ENCODE data around the gene TBX1. TPM values are rescaled to one million over a fixed set of nuclear protein-coding genes. Genes with fewer than 3 reads are reported as not detected.

TBX1 gene
- total RNA-seq, 1 donor from 2014 or later: 0.56 TPM

GRCh38 chr22:19749876-19750275, 10.7 kb upstream of the TBX1 start:
- H3K4me3 Mint-ChIP-seq (ENCODE audit: unreplicated experiment): no peak overlapping the region
- TF ChIP-seq CTCF (IDR thresholded peaks at IDR 0.05; ENCODE audit: unreplicated experiment): no peak
- H3K9me3 Mint-ChIP-seq (ENCODE audit: unreplicated experiment): no peaks in the 10 kb centered on the region
- H3K27ac Mint-ChIP-seq (ENCODE audit: unreplicated experiment): no peak overlapping the region
- DNase-seq (ENCODE audit: low spot score): no peak
- peaks cover 16% of the 10 kb centered on the region for H3K4me1 Mint-ChIP-seq (ENCODE audit: unreplicated experiment)
- peaks cover 13% of the 10 kb centered on the region for H3K27me3 Mint-ChIP-seq (ENCODE audit: unreplicated experiment)
- peaks cover 3% of the 10 kb centered on the region for H3K36me3 Mint-ChIP-seq (ENCODE audit: low read depth, unreplicated experiment)

- TF ChIP-seq CTCF (IDR thresholded peaks at IDR 0.05; ENCODE audit: unreplicated experiment): no peak
- DNase-seq (ENCODE audit: low spot score): no peak
- Mint-ChIP-seq H3K36me3 (ENCODE audit: low read depth, unreplicated experiment) (peaks cover 3% of the 10 kb centered on the region), H3K9me3 (ENCODE audit: unreplicated experiment) (no peaks in the 10 kb centered on the region), H3K27ac (ENCODE audit: unreplicated experiment) (no peak overlapping the region), H3K4me1 (ENCODE audit: unreplicated experiment) (peaks cover 15% of the 10 kb centered on the region), H3K4me3 (ENCODE audit: unreplicated experiment) (no peak overlapping the region), H3K27me3 (ENCODE audit: unreplicated experiment) (peaks cover 16% of the 10 kb centered on the region)
Measured at GRCh38 chr22:19750507-19751490, 9.8 kb upstream of the TBX1 start.

GRCh38 chr22:19751497-19752245, 8.9 kb upstream of the TBX1 start:
- Mint-ChIP-seq H3K27me3 (ENCODE audit: unreplicated experiment) (peaks cover 16% of the 10 kb centered on the region), H3K9me3 (ENCODE audit: unreplicated experiment) (no peaks in the 10 kb centered on the region), H3K4me3 (ENCODE audit: unreplicated experiment) (no peak overlapping the region), H3K27ac (ENCODE audit: unreplicated experiment) (no peak overlapping the region), H3K36me3 (ENCODE audit: low read depth, unreplicated experiment) (peaks cover 3% of the 10 kb centered on the region), H3K4me1 (ENCODE audit: unreplicated experiment) (peaks cover 12% of the 10 kb centered on the region)
- TF ChIP-seq CTCF (IDR thresholded peaks at IDR 0.05; ENCODE audit: unreplicated experiment): no peak
- no peak for DNase-seq (ENCODE audit: low spot score)

- Mint-ChIP-seq H3K27ac (ENCODE audit: unreplicated experiment) (no peak overlapping the region), H3K27me3 (ENCODE audit: unreplicated experiment) (peaks cover 25% of the 10 kb centered on the region), H3K4me3 (ENCODE audit: unreplicated experiment) (no peak overlapping the region), H3K36me3 (ENCODE audit: low read depth, unreplicated experiment) (peaks cover 3% of the 10 kb centered on the region), H3K9me3 (ENCODE audit: unreplicated experiment) (no peaks in the 10 kb centered on the region), H3K4me1 (ENCODE audit: unreplicated experiment) (peaks cover 15% of the 10 kb centered on the region)
- no peak for TF ChIP-seq CTCF (IDR thresholded peaks at IDR 0.05; ENCODE audit: unreplicated experiment)
- DNase-seq (ENCODE audit: low spot score): no peak
Measured at GRCh38 chr22:19753090-19753842, 7.3 kb upstream of the TBX1 start.

All from endothelial cell (in vitro differentiated cells).